GM12872 (cell line): ENCODE results near the gene HSD17B8.

ENCODE experiments used
- CTCF ChIP-seq: IDR thresholded peaks from 3 replicates; pipeline ENCODE4 v1.5.1; 2011; ENCODE audit warnings: low read depth, mild to moderate bottlenecking, low read length, moderate library complexity; ENCODE audit not compliant: insufficient read depth

Gene HSD17B8

GRCh38 chr6:33213166-33213988, 8.9 kb downstream of the HSD17B8 start:
- no peak for TF ChIP-seq CTCF

GRCh38 chr6:33213989-33214335, 9.5 kb downstream of the HSD17B8 start:
- TF ChIP-seq CTCF = no peak

- TF ChIP-seq CTCF = no peak
These were observed 11.0 kb downstream of the HSD17B8 start for GRCh38 chr6:33215271-33216116.

GRCh38 chr6:33216117-33216649, 11.7 kb downstream of the HSD17B8 start:
- no peak for TF ChIP-seq CTCF

- no peak for TF ChIP-seq CTCF
These were observed 12.8 kb downstream of the HSD17B8 start for GRCh38 chr6:33217246-33217645.

- no peak for TF ChIP-seq CTCF
These were observed 13.2 kb downstream of the HSD17B8 start for GRCh38 chr6:33217681-33218080.

GRCh38 chr6:33235221-33235634, 30.8 kb downstream of the HSD17B8 start:
- TF ChIP-seq CTCF = no peak
